BJ (cell line): ENCODE data around the gene TRAT1. TPM values are rescaled to one million over a fixed set of nuclear protein-coding genes. Genes with fewer than 3 reads are reported as not detected.

Experiments used
- CTCF ChIA-PET: fragments of 350-600 bp; formaldehyde crosslinking; extraction: SDS; loops from one replicate; lab custom pipeline; 2021; ENCODE audit warnings: antibody characterized with exemption, inconsistent platforms; lab: Yijun Ruan, JAX
- POLR2A ChIA-PET: fragments of 300-600 bp; sonication (Branson Sonifier 250); formaldehyde crosslinking; extraction: SDS; loops from one replicate; lab custom pipeline; 2021; ENCODE audit warnings: antibody characterized with exemption; lab: Charles Lee
- DNase-seq: peaks from one replicate; pipeline ENCODE4 v3.0.0-alpha.2; 2011; ENCODE audit warnings: low read depth
- H3K27me3 ChIP-seq: 2 replicates; pipeline ENCODE4 v1.6.0; 2011; ENCODE audit warnings: low read length; ENCODE audit not compliant: control insufficient read depth, insufficient read depth
- H3K36me3 ChIP-seq: 2 replicates; pipeline ENCODE4 v1.5.1; 2011; ENCODE audit warnings: low read length; ENCODE audit not compliant: control insufficient read depth, insufficient read depth
- H3K4me3 ChIP-seq: 2 replicates; pipeline ENCODE4 v1.5.1; 2011; ENCODE audit warnings: low read depth, mild to moderate bottlenecking, control low read depth, low read length
- CTCF ChIP-seq: IDR thresholded peaks from 2 replicates; pipeline ENCODE4 v1.5.1; 2011; ENCODE audit warnings: low read depth, mild to moderate bottlenecking, control low read depth, inconsistent platforms, low read length, moderate library complexity; ENCODE audit not compliant: insufficient read depth
- polyA minus RNA-seq: library from RNA; depleted of rRNA, polyadenylated mRNA; stranded (reverse); fragments of >200 nt; gene quantifications from 2 replicates; pipeline ENCODE4 v1.2.3, GENCODE V29; 2011; rRNA and poly(A)+ RNA removed
- polyA plus RNA-seq: library from polyadenylated mRNA; depleted of rRNA; stranded (reverse); fragments of >200 nt; gene quantifications from 2 replicates; pipeline ENCODE4 v1.2.3, GENCODE V29; 2011; rRNA removed

The TRAT1 gene
- polyA plus RNA-seq = not detected in 2 replicates
- polyA minus RNA-seq = not detected in 2 replicates

GRCh38 chr3:108822123-108822897 is at the start of gene TRAT1:
Gene TRAT1, plus strand, starts transcription at chr3:108822786. Its CDS starts 142 bp downstream, at chr3:108822928.
- CTCF ChIA-PET = no interaction called here
- Histone ChIP-seq H3K36me3 (no peaks in the 10 kb centered on the region), H3K27me3 (no peaks in the 10 kb centered on the region), H3K4me3 (no peak within 1 kb of the TSS)
- TF ChIP-seq CTCF = no peak
- POLR2A ChIA-PET = no interaction called here
- no peak for DNase-seq

- H3K4me3 ChIP-seq = no peak overlapping the region
- ChIA-PET POLR2A (no interaction called here), CTCF (no interaction called here)
- no peak for DNase-seq
- H3K27me3 ChIP-seq = no peaks in the 10 kb centered on the region
- H3K36me3 ChIP-seq = no peaks in the 10 kb centered on the region
- TF ChIP-seq CTCF = no peak
These were observed 46.9 kb upstream of the TRAT1 start for GRCh38 chr3:108775649-108776048.

- no peak for TF ChIP-seq CTCF
- H3K27me3 ChIP-seq = no peaks in the 10 kb centered on the region
- DNase-seq = no peak
- CTCF ChIA-PET = no interaction called here
- no peak overlapping the region for H3K4me3 ChIP-seq
- H3K36me3 ChIP-seq = no peaks in the 10 kb centered on the region
- POLR2A ChIA-PET = no interaction called here
These were observed 43.1 kb upstream of the TRAT1 start for GRCh38 chr3:108779496-108779895.

GRCh38 chr3:108780235-108780634 is 42.4 kb upstream of the TRAT1 start:
- Histone ChIP-seq H3K27me3 (no peaks in the 10 kb centered on the region), H3K36me3 (no peaks in the 10 kb centered on the region), H3K4me3 (no peak overlapping the region)
- ChIA-PET POLR2A (no interaction called here), CTCF (no interaction called here)
- no peak for DNase-seq
- TF ChIP-seq CTCF = no peak

- CTCF ChIA-PET = no interaction called here
- DNase-seq = no peak
- Histone ChIP-seq H3K4me3 (no peak overlapping the region), H3K36me3 (no peaks in the 10 kb centered on the region), H3K27me3 (no peaks in the 10 kb centered on the region)
- TF ChIP-seq CTCF = no peak
- POLR2A ChIA-PET = no interaction called here
These were observed 31.1 kb upstream of the TRAT1 start for GRCh38 chr3:108791473-108791872.
